ENCODE measurements around the gene ADORA2A. TPM values are rescaled to one million over a fixed set of nuclear protein-coding genes. Genes with fewer than 3 reads are reported as not detected.

The ADORA2A gene
- total RNA-seq, 1 experiment from 2014 or later = 3.6 TPM

GRCh38 chr22:24471570-24471969 is 44.2 kb downstream of the ADORA2A start:
- Histone ChIP-seq H2AFZ (ENCODE audit: low read depth, low read length, poor library complexity, severe bottlenecking) (no peak overlapping the region), H3K79me2 (ENCODE audit: insufficient read depth, low read length) (no peaks in the 10 kb centered on the region), H3K9ac (ENCODE audit: low read length) (no peak overlapping the region), H3K9me2 (ENCODE audit: insufficient read depth) (no peaks in the 10 kb centered on the region), H3K4me3 (replicated peaks in 1 of 2; ENCODE audit: low read depth in 1 of 2, low read length in 2 of 2) (no peak overlapping the region), H3K4me1 (ENCODE audit: control insufficient read depth in 1 of 2, insufficient read depth in 2 of 2, low read length in 2 of 2) (peaks cover 22 to 34% of the 10 kb centered on the region in 2 experiments), H4K20me1 (ENCODE audit: insufficient read depth) (no peaks in the 10 kb centered on the region), H3K27me3 (ENCODE audit: insufficient read depth, low read length) (no peaks in the 10 kb centered on the region), H3K27ac (ENCODE audit: low read depth, low read length) (no peak overlapping the region), H3K4me2 (ENCODE audit: low read length) (no peak overlapping the region), H3K36me3 (ENCODE audit: control insufficient read depth in 1 of 2, insufficient read depth in 2 of 2, low read length in 2 of 2) (no peaks in the 10 kb centered on the region), H3K9me3 (ENCODE audit: control insufficient read depth in 1 of 2, insufficient read depth in 1 of 2, low read depth in 1 of 2, low read length in 2 of 2) (no peaks in the 10 kb centered on the region)
- ChIA-PET RAD21 (ENCODE audit: low non-redundant PET in 1 of 2, low total read pairs in 2 of 2, uncharacterized antibody in 2 of 2, unreplicated experiment in 2 of 2) (no interaction called here), POLR2A (no interaction called here), CTCF (no interaction called here)
- ATAC-seq = no peak
- no TSS peak for BruUV-seq (replicated peaks)
- DNase-seq (ENCODE audit: low read depth, low spot score) = no peak
- intact Hi-C loops (cut with micrococcal nuclease) = no loop called here
- TF ChIP-seq ZFX (IDR thresholded peaks at IDR 0.05) (0 out of 2 replicates have a peak, but pooled peaks have one; percentile 24), CTCF (IDR thresholded peaks at IDR 0.05 in 2 of 3, conservative IDR thresholded peaks at IDR 0.05 in 1 of 3; ENCODE audit: borderline replicate concordance in 1 of 3, insufficient read depth in 1 of 3, low read depth in 2 of 3, low read length in 2 of 3) (no peak)

GRCh38 chr22:24473284-24473683 is 45.9 kb downstream of the ADORA2A start:
- H3K9ac ChIP-seq (ENCODE audit: low read length) = no peak overlapping the region
- CTCF ChIA-PET = no interaction called here
- H3K9me2 ChIP-seq (ENCODE audit: insufficient read depth) = no peaks in the 10 kb centered on the region
- no peaks in the 10 kb centered on the region for H4K20me1 ChIP-seq (ENCODE audit: insufficient read depth)
- no TSS peak for BruUV-seq (replicated peaks)
- DNase-seq (ENCODE audit: low read depth, low spot score) = no peak
- no peak overlapping the region for H3K4me3 ChIP-seq (replicated peaks in 1 of 2; ENCODE audit: low read depth in 1 of 2, low read length in 2 of 2)
- no peak overlapping the region for H2AFZ ChIP-seq (ENCODE audit: low read depth, low read length, poor library complexity, severe bottlenecking)
- no peak overlapping the region; the same call in 1 of the 2 replicates for H3K4me2 ChIP-seq (ENCODE audit: low read length)
- peaks cover 11 to 21% of the 10 kb centered on the region in 2 experiments for H3K4me1 ChIP-seq (ENCODE audit: control insufficient read depth in 1 of 2, insufficient read depth in 2 of 2, low read length in 2 of 2)
- H3K79me2 ChIP-seq (ENCODE audit: insufficient read depth, low read length) = no peaks in the 10 kb centered on the region
- intact Hi-C loops (cut with micrococcal nuclease) = no loop called here
- H3K27me3 ChIP-seq (ENCODE audit: insufficient read depth, low read length) = no peaks in the 10 kb centered on the region
- no peaks in the 10 kb centered on the region for H3K36me3 ChIP-seq (ENCODE audit: control insufficient read depth in 1 of 2, insufficient read depth in 2 of 2, low read length in 2 of 2)
- TF ChIP-seq ZFX (IDR thresholded peaks at IDR 0.05) = no peak
- no peak for TF ChIP-seq TCF7L2 (IDR thresholded peaks at IDR 0.05; ENCODE audit: borderline replicate concordance, extremely low read depth, insufficient read depth, insufficient read length)
- TF ChIP-seq CBX3 (IDR thresholded peaks at IDR 0.05; ENCODE audit: low read depth) = no peak
- TF ChIP-seq ELF1 (IDR thresholded peaks at IDR 0.05; ENCODE audit: borderline replicate concordance, low read depth) = no peak
- TF ChIP-seq SIN3A (IDR thresholded peaks at IDR 0.05; ENCODE audit: low read depth) = no peak
- no peaks in the 10 kb centered on the region for H3K9me3 ChIP-seq (ENCODE audit: control insufficient read depth in 1 of 2, insufficient read depth in 1 of 2, low read depth in 1 of 2, low read length in 2 of 2)
- POLR2A ChIA-PET = no interaction called here
- RAD21 ChIA-PET (ENCODE audit: low non-redundant PET in 1 of 2, low total read pairs in 2 of 2, uncharacterized antibody in 2 of 2, unreplicated experiment in 2 of 2) = no interaction called here
- ATAC-seq = no peak
- H3K27ac ChIP-seq (ENCODE audit: low read depth, low read length) = no peak overlapping the region; the same call in 1 of the 2 replicates
